ENCODE data around the gene KLHL13. TPM values are rescaled to one million over a fixed set of nuclear protein-coding genes. Genes with fewer than 3 reads are reported as not detected.

The KLHL13 gene
- total RNA-seq, 1 experiment from 2014 or later: 0.82 TPM

- Histone ChIP-seq H3K27me3 (ENCODE audit: control insufficient read depth, insufficient read depth, low read length) (0 out of 2 replicates have a peak, but pooled peaks cover 2% of the 10 kb centered on the region), H3K9me3 (ENCODE audit: control insufficient read depth, insufficient read depth, low read depth, low read length) (no peaks in the 10 kb centered on the region), H3K36me3 (ENCODE audit: control insufficient read depth, insufficient read depth, low read length) (no peaks in the 10 kb centered on the region), H3K27ac (ENCODE audit: low read length) (no peak overlapping the region), H3K4me1 (ENCODE audit: control insufficient read depth, insufficient read depth, low read length) (no peaks in the 10 kb centered on the region), H3K4me3 (ENCODE audit: low read depth in 2 of 2, low read length in 2 of 2) (no peak overlapping the region)
- no peak for ATAC-seq
- POLR2A ChIA-PET: no interaction called here
- intact Hi-C loops (cut with micrococcal nuclease; ENCODE audit: unreplicated experiment): no loop called here
- in situ Hi-C loops (cut with HindIII; ENCODE audit: low pct_unique_long_range_greater_than_20kb, low sequenced_read_pairs): no loop called here
- no TSS peak for BruUV-seq (replicated peaks)
- CTCF ChIA-PET: interaction anchor here (0.7 kb wide), 1 partner anchor 892 kb away, joined by 3 read pairs; no protein-coding TSS in a partner anchor
- TF ChIP-seq REST (IDR thresholded peaks at IDR 0.05; ENCODE audit: insufficient read depth in 1 of 2, low read depth in 2 of 2, low read length in 1 of 2) (no peak), CTCF (IDR thresholded peaks at IDR 0.05) (no peak), TCF7L2 (IDR thresholded peaks at IDR 0.05; ENCODE audit: low read depth, low read length) (no peak), POLR2AphosphoS5 (IDR thresholded peaks at IDR 0.05; ENCODE audit: low read depth, low read length) (no peak), SIN3A (IDR thresholded peaks at IDR 0.05; ENCODE audit: borderline replicate concordance, insufficient read depth, low read depth, low read length) (no peak)
- no peak for DNase-seq (ENCODE audit: low read depth, low spot score)
These were observed 7.5 kb downstream of the KLHL13 start for GRCh38 chrX:118109065-118109464.

- ChIA-PET POLR2A (no interaction called here), CTCF (interaction anchor here (0.7 kb wide), 1 partner anchor 893 kb away, joined by 3 read pairs; no protein-coding TSS in a partner anchor)
- no peak for TF ChIP-seq SIN3A (IDR thresholded peaks at IDR 0.05; ENCODE audit: borderline replicate concordance, insufficient read depth, low read depth, low read length)
- no peak for TF ChIP-seq POLR2AphosphoS5 (IDR thresholded peaks at IDR 0.05; ENCODE audit: low read depth, low read length)
- TF ChIP-seq CTCF (IDR thresholded peaks at IDR 0.05): no peak
- TF ChIP-seq REST (IDR thresholded peaks at IDR 0.05; ENCODE audit: insufficient read depth in 1 of 2, low read depth in 2 of 2, low read length in 1 of 2): no peak
- TF ChIP-seq TCF7L2 (IDR thresholded peaks at IDR 0.05; ENCODE audit: low read depth, low read length): no peak
- no peaks in the 10 kb centered on the region for H3K27me3 ChIP-seq (ENCODE audit: control insufficient read depth, insufficient read depth, low read length)
- intact Hi-C loops (cut with micrococcal nuclease; ENCODE audit: unreplicated experiment): no loop called here
- H3K9me3 ChIP-seq (ENCODE audit: control insufficient read depth, insufficient read depth, low read depth, low read length): no peaks in the 10 kb centered on the region
- no peaks in the 10 kb centered on the region for H3K36me3 ChIP-seq (ENCODE audit: control insufficient read depth, insufficient read depth, low read length)
- no peaks in the 10 kb centered on the region for H3K4me1 ChIP-seq (ENCODE audit: control insufficient read depth, insufficient read depth, low read length)
- ATAC-seq (no peak), DNase-seq (ENCODE audit: low read depth, low spot score) (no peak)
- in situ Hi-C loops (cut with HindIII; ENCODE audit: low pct_unique_long_range_greater_than_20kb, low sequenced_read_pairs): no loop called here
- no TSS peak for BruUV-seq (replicated peaks)
- H3K27ac ChIP-seq (ENCODE audit: low read length): no peak overlapping the region
- no peak overlapping the region for H3K4me3 ChIP-seq (ENCODE audit: low read depth in 2 of 2, low read length in 2 of 2)
These were observed 8.3 kb downstream of the KLHL13 start for GRCh38 chrX:118108304-118108703.
